HEK293 (cell line): ENCODE measurements around the gene SIK3.

ENCODE experiments used
- GLIS1 ChIP-seq: fragments of 450-650 bp; formaldehyde crosslinking; IDR thresholded peaks from 2 replicates; pipeline ENCODE4 v1.5.1; 2016; ENCODE audit warnings: missing biosample characterization, missing genetic modification characterization
- TF ChIP-seq, protein P1 (sequence below): fragments of 450-650 bp; formaldehyde crosslinking; IDR thresholded peaks from 2 replicates; pipeline ENCODE4 v1.5.1; 2017; ENCODE audit warnings: missing biosample characterization, missing genetic modification characterization

DNA sequence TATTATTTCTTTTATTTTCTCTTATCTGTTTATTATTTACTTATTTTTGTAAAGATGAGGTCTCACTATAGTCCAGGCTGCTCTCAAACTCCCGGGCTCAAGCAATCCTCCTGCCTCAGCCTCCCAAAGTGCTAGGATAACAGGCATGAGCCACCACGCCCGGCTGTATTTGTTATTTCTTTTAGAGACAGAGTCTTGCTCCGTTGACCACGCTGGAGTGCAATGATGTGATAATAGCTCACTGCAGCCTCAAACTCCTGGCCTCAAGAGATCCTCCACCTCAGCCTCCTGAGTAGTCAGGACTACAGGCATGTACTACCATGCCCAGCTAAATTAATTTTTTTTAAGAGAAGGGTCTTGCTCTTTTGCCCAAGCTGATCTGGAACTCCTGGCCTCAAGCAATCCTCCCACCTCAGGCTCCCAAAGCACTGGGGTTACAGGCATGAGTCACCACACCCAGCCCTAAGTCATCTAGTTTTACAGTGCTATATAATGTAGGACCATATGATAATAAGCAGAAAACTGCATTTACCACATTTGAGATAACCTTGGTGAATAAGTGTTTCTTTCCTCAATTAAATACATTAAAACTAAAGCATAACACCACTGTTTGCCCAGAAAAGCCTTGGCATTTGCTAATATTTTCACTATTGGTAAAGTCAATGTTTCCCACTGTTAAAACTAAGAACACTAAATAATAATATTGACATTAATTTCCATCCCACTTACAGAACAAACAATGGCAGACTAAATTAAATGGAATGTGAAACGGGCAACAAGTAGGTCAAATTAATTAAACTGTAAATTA lies 127.5 kb downstream of the SIK3 start:
- TF ChIP-seq, protein P1, sequence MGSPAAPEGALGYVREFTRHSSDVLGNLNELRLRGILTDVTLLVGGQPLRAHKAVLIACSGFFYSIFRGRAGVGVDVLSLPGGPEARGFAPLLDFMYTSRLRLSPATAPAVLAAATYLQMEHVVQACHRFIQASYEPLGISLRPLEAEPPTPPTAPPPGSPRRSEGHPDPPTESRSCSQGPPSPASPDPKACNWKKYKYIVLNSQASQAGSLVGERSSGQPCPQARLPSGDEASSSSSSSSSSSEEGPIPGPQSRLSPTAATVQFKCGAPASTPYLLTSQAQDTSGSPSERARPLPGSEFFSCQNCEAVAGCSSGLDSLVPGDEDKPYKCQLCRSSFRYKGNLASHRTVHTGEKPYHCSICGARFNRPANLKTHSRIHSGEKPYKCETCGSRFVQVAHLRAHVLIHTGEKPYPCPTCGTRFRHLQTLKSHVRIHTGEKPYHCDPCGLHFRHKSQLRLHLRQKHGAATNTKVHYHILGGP (tag by site-specific recombination), result no peak
- no peak for TF ChIP-seq GLIS1
